ENCODE results near the gene GPD2. TPM values are rescaled to one million over a fixed set of nuclear protein-coding genes. Genes with fewer than 3 reads are reported as not detected.

Gene GPD2
- total RNA-seq, 1 experiment from 2014 or later = not detected

- Histone ChIP-seq H3K9me2 (replicated peaks; ENCODE audit: insufficient read depth, low read length) (peaks cover 3% of the 10 kb centered on the region; the same call in 1 of the 2 replicates), H3K4me3 (ENCODE audit: low read length) (no peak overlapping the region), H4K20me1 (ENCODE audit: insufficient read depth, low read depth, low read length) (no peaks in the 10 kb centered on the region), H3K4me1 (ENCODE audit: low read length) (no peaks in the 10 kb centered on the region), H3K9me3 (ENCODE audit: low read length) (no peaks in the 10 kb centered on the region; the same call in 1 of the 2 replicates), H2AFZ (ENCODE audit: low read length) (no peak overlapping the region), H3K4me2 (ENCODE audit: low read depth, low read length, poor library complexity, severe bottlenecking) (no peak overlapping the region), H3K27me3 (ENCODE audit: low read length) (no peaks in the 10 kb centered on the region), H3K27ac (ENCODE audit: low read length) (no peak overlapping the region), H3K79me2 (ENCODE audit: low read length) (no peaks in the 10 kb centered on the region), H3K9ac (ENCODE audit: low read length) (no peak overlapping the region), H3K36me3 (ENCODE audit: insufficient read depth, low read length) (no peaks in the 10 kb centered on the region)
- DNase-seq = no peak
These were observed 38.2 kb downstream of the GPD2 start for GRCh38 chr2:156474401-156474800.

- peaks cover 3% of the 10 kb centered on the region; the same call in 1 of the 2 replicates for H3K9me2 ChIP-seq (replicated peaks; ENCODE audit: insufficient read depth, low read length)
- H3K9ac ChIP-seq (ENCODE audit: low read length) = no peak overlapping the region
- no peak overlapping the region for H3K4me2 ChIP-seq (ENCODE audit: low read depth, low read length, poor library complexity, severe bottlenecking)
- no peak overlapping the region for H2AFZ ChIP-seq (ENCODE audit: low read length)
- no peaks in the 10 kb centered on the region for H4K20me1 ChIP-seq (ENCODE audit: insufficient read depth, low read depth, low read length)
- H3K9me3 ChIP-seq (ENCODE audit: low read length) = no peaks in the 10 kb centered on the region; the same call in 1 of the 2 replicates
- no peaks in the 10 kb centered on the region for H3K27me3 ChIP-seq (ENCODE audit: low read length)
- H3K79me2 ChIP-seq (ENCODE audit: low read length) = no peaks in the 10 kb centered on the region
- no peak for DNase-seq
- no peak overlapping the region for H3K27ac ChIP-seq (ENCODE audit: low read length)
- H3K4me1 ChIP-seq (ENCODE audit: low read length) = no peaks in the 10 kb centered on the region
- no peak overlapping the region for H3K4me3 ChIP-seq (ENCODE audit: low read length)
- no peaks in the 10 kb centered on the region for H3K36me3 ChIP-seq (ENCODE audit: insufficient read depth, low read length)
These were observed 40.1 kb downstream of the GPD2 start for GRCh38 chr2:156476021-156476849.

GRCh38 chr2:156476850-156477206 is 40.6 kb downstream of the GPD2 start:
- Histone ChIP-seq H3K9me2 (replicated peaks; ENCODE audit: insufficient read depth, low read length) (peaks cover 3% of the 10 kb centered on the region; the same call in 1 of the 2 replicates), H3K36me3 (ENCODE audit: insufficient read depth, low read length) (no peaks in the 10 kb centered on the region), H3K27me3 (ENCODE audit: low read length) (no peaks in the 10 kb centered on the region), H3K4me2 (ENCODE audit: low read depth, low read length, poor library complexity, severe bottlenecking) (no peak overlapping the region), H3K9me3 (ENCODE audit: low read length) (peaks cover under 1% of the 10 kb centered on the region; the same call in 1 of the 2 replicates), H3K4me1 (ENCODE audit: low read length) (no peaks in the 10 kb centered on the region), H4K20me1 (ENCODE audit: insufficient read depth, low read depth, low read length) (no peaks in the 10 kb centered on the region), H3K9ac (ENCODE audit: low read length) (no peak overlapping the region), H3K27ac (ENCODE audit: low read length) (no peak overlapping the region), H2AFZ (ENCODE audit: low read length) (no peak overlapping the region), H3K4me3 (ENCODE audit: low read length) (no peak overlapping the region), H3K79me2 (ENCODE audit: low read length) (no peaks in the 10 kb centered on the region)
- no peak for DNase-seq

- Histone ChIP-seq H3K9ac (ENCODE audit: low read length) (no peak overlapping the region), H3K4me1 (ENCODE audit: low read length) (no peaks in the 10 kb centered on the region), H2AFZ (ENCODE audit: low read length) (no peak overlapping the region), H3K79me2 (ENCODE audit: low read length) (no peaks in the 10 kb centered on the region), H3K36me3 (ENCODE audit: insufficient read depth, low read length) (no peaks in the 10 kb centered on the region), H4K20me1 (ENCODE audit: insufficient read depth, low read depth, low read length) (no peaks in the 10 kb centered on the region), H3K27me3 (ENCODE audit: low read length) (no peaks in the 10 kb centered on the region), H3K4me3 (ENCODE audit: low read length) (no peak overlapping the region), H3K9me3 (ENCODE audit: low read length) (peaks cover 5% of the 10 kb centered on the region; the same call in 1 of the 2 replicates), H3K27ac (ENCODE audit: low read length) (no peak overlapping the region), H3K9me2 (replicated peaks; ENCODE audit: insufficient read depth, low read length) (peaks cover 3% of the 10 kb centered on the region; the same call in 1 of the 2 replicates), H3K4me2 (ENCODE audit: low read depth, low read length, poor library complexity, severe bottlenecking) (no peak overlapping the region)
- DNase-seq = no peak
These were observed 44.2 kb downstream of the GPD2 start for GRCh38 chr2:156480376-156480775.

- Histone ChIP-seq H4K20me1 (ENCODE audit: insufficient read depth, low read depth, low read length) (no peaks in the 10 kb centered on the region), H3K4me2 (ENCODE audit: low read depth, low read length, poor library complexity, severe bottlenecking) (no peak overlapping the region), H3K9me3 (ENCODE audit: low read length) (peaks cover 5% of the 10 kb centered on the region; the same call in 1 of the 2 replicates), H3K9me2 (replicated peaks; ENCODE audit: insufficient read depth, low read length) (peaks cover 3% of the 10 kb centered on the region; the same call in 1 of the 2 replicates), H3K4me1 (ENCODE audit: low read length) (no peaks in the 10 kb centered on the region), H2AFZ (ENCODE audit: low read length) (no peak overlapping the region), H3K27ac (ENCODE audit: low read length) (no peak overlapping the region), H3K79me2 (ENCODE audit: low read length) (no peaks in the 10 kb centered on the region), H3K4me3 (ENCODE audit: low read length) (no peak overlapping the region), H3K36me3 (ENCODE audit: insufficient read depth, low read length) (no peaks in the 10 kb centered on the region), H3K27me3 (ENCODE audit: low read length) (no peaks in the 10 kb centered on the region), H3K9ac (ENCODE audit: low read length) (no peak overlapping the region)
- DNase-seq = no peak
These were observed 45.1 kb downstream of the GPD2 start for GRCh38 chr2:156481312-156481711.

GRCh38 chr2:156483741-156484173 is 47.6 kb downstream of the GPD2 start:
- Histone ChIP-seq H4K20me1 (ENCODE audit: insufficient read depth, low read depth, low read length) (no peaks in the 10 kb centered on the region), H3K36me3 (ENCODE audit: insufficient read depth, low read length) (no peaks in the 10 kb centered on the region), H3K9me2 (replicated peaks; ENCODE audit: insufficient read depth, low read length) (peaks cover 3% of the 10 kb centered on the region; the same call in 1 of the 2 replicates), H3K9ac (ENCODE audit: low read length) (no peak overlapping the region), H3K27ac (ENCODE audit: low read length) (no peak overlapping the region), H3K27me3 (ENCODE audit: low read length) (no peaks in the 10 kb centered on the region), H3K4me3 (ENCODE audit: low read length) (no peak overlapping the region), H3K4me2 (ENCODE audit: low read depth, low read length, poor library complexity, severe bottlenecking) (no peak overlapping the region), H3K4me1 (ENCODE audit: low read length) (no peaks in the 10 kb centered on the region), H2AFZ (ENCODE audit: low read length) (no peak overlapping the region), H3K9me3 (ENCODE audit: low read length) (0 out of 2 replicates have a peak, but pooled peaks cover 5% of the 10 kb centered on the region), H3K79me2 (ENCODE audit: low read length) (no peaks in the 10 kb centered on the region)
- DNase-seq = no peak

GRCh38 chr2:156486147-156486546 is 50.0 kb downstream of the GPD2 start:
- no peak for DNase-seq
- Histone ChIP-seq H3K36me3 (ENCODE audit: insufficient read depth, low read length) (no peaks in the 10 kb centered on the region), H2AFZ (ENCODE audit: low read length) (no peak overlapping the region), H4K20me1 (ENCODE audit: insufficient read depth, low read depth, low read length) (no peaks in the 10 kb centered on the region), H3K9ac (ENCODE audit: low read length) (no peak overlapping the region), H3K27me3 (ENCODE audit: low read length) (no peaks in the 10 kb centered on the region), H3K4me3 (ENCODE audit: low read length) (no peak overlapping the region), H3K9me3 (ENCODE audit: low read length) (0 out of 2 replicates have a peak, but pooled peaks cover 5% of the 10 kb centered on the region), H3K79me2 (ENCODE audit: low read length) (no peaks in the 10 kb centered on the region), H3K9me2 (replicated peaks; ENCODE audit: insufficient read depth, low read length) (no peaks in the 10 kb centered on the region; the same call in 1 of the 2 replicates), H3K4me2 (ENCODE audit: low read depth, low read length, poor library complexity, severe bottlenecking) (no peak overlapping the region), H3K4me1 (ENCODE audit: low read length) (no peaks in the 10 kb centered on the region), H3K27ac (ENCODE audit: low read length) (no peak overlapping the region)

- no peak for DNase-seq
- no peaks in the 10 kb centered on the region for H3K27me3 ChIP-seq (ENCODE audit: low read length)
- H3K9ac ChIP-seq (ENCODE audit: low read length) = no peak overlapping the region
- no peaks in the 10 kb centered on the region for H3K79me2 ChIP-seq (ENCODE audit: low read length)
- H3K4me3 ChIP-seq (ENCODE audit: low read length) = no peak overlapping the region
- no peak overlapping the region for H3K4me2 ChIP-seq (ENCODE audit: low read depth, low read length, poor library complexity, severe bottlenecking)
- H3K27ac ChIP-seq (ENCODE audit: low read length) = no peak overlapping the region
- no peaks in the 10 kb centered on the region for H4K20me1 ChIP-seq (ENCODE audit: insufficient read depth, low read depth, low read length)
- no peaks in the 10 kb centered on the region for H3K4me1 ChIP-seq (ENCODE audit: low read length)
- H3K9me2 ChIP-seq (replicated peaks; ENCODE audit: insufficient read depth, low read length) = no peaks in the 10 kb centered on the region; the same call in 1 of the 2 replicates
- 0 out of 2 replicates have a peak, but pooled peaks cover 5% of the 10 kb centered on the region for H3K9me3 ChIP-seq (ENCODE audit: low read length)
- H3K36me3 ChIP-seq (ENCODE audit: insufficient read depth, low read length) = no peaks in the 10 kb centered on the region
- H2AFZ ChIP-seq (ENCODE audit: low read length) = no peak overlapping the region
These were observed 50.4 kb downstream of the GPD2 start for GRCh38 chr2:156486614-156487013.
